Measurements from ENCODE around the gene FAM76A.
"Not testable (repeated sequence)": the region's sequence is repeated elsewhere in the genome, so short reads cannot be mapped to it uniquely, and the experiment has no call there.

Gene FAM76A

GRCh38 chr1:27726173-27727044 lies 648 bp downstream of the FAM76A start:
- DNase-seq: peak; percentile 66

- no peak for DNase-seq
Measured at GRCh38 chr1:27727126-27727525, 1.4 kb downstream of the FAM76A start.

- DNase-seq: no peak
Measured at GRCh38 chr1:27736252-27736651, 10.5 kb downstream of the FAM76A start.

GRCh38 chr1:27741121-27741520 lies 15.4 kb downstream of the FAM76A start:
- no peak for DNase-seq

DNA sequence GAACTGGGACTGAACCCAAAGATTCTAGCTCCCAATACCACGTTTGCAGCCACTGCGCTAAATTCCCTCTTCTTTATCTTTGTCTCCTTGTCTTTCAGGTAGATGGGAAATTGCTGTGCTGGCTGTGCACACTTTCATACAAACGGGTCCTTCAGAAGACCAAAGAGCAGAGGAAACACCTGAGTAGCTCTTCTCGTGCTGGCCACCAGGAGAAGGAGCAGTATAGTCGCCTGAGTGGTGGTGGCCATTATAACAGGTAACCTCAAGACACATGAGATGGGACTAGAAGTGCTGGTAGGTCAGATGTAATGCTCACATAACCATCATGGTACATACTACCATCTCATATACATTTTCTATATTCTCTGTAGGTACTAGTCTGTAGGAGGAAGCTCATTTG lies 18.8 kb downstream of the FAM76A start:
- no peak for DNase-seq

GRCh38 chr1:27745466-27745865 lies 19.7 kb downstream of the FAM76A start:
- DNase-seq: no peak

DNA sequence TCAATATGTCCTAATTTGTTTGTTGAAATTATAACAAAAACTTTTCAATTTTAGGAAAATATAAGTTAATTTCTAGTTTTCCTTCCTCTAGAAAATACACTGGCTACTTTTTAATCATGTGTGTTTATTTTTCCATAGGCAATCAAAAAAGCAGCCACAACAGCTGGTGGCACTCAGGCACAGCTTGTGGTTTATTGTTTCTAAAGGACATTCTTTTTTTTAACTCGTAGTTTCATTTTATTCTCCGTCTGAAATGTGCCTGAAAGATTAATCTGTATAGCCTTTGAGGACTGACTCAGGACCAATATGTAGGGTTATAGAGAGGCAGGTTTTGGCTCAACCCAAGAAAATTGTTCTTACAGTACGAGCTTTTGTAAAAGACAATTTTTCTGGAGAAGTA lies 26.6 kb downstream of the FAM76A start:
- DNase-seq: no peak

- DNase-seq: no peak
Measured at GRCh38 chr1:27755286-27755685, 29.5 kb downstream of the FAM76A start.

DNA sequence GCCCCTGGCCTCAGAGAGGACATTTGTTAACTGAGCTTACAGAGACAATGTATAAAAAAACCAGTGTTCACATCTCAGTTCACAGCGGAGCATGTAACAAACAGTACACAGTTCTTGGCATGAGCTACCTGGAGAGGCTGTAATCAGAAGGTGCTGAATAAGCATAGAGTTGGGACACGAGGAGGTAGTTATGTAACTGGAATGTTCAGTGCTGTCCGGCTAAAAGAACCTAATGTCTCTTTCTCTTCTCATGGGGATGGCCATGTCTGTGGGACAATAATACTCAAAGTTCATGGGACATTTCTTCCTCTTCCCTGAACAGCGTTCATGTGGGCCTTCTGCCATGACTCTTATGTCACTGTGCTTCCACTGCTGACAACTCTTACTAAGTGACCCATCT lies 30.1 kb downstream of the FAM76A start:
- no peak for DNase-seq

GRCh38 chr1:27759236-27759635 lies 33.5 kb downstream of the FAM76A start:
- DNase-seq: no peak

GRCh38 chr1:27760426-27760825 lies 34.7 kb downstream of the FAM76A start:
- DNase-seq: no peak

DNA sequence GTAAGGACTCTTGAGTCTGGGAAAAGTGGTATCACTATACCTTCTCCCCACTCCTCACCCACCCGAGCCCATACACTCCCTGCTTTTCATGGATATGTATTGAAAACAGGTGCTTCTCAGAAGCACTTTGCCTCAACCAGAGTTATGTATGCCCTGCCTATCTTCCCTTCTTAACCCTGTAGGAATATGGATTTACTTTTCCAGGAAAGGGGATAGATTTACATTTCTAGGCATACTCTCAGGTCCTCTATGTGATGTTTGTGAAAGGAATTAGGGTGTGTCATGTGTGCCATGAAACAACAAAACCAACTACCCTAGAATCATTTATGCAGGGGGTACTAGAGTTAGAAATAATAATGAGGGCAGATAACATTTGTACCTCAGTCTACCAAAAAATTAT lies 36.3 kb downstream of the FAM76A start:
- DNase-seq: no peak

GRCh38 chr1:27763358-27763757 lies 37.6 kb downstream of the FAM76A start:
- no peak for DNase-seq

DNA sequence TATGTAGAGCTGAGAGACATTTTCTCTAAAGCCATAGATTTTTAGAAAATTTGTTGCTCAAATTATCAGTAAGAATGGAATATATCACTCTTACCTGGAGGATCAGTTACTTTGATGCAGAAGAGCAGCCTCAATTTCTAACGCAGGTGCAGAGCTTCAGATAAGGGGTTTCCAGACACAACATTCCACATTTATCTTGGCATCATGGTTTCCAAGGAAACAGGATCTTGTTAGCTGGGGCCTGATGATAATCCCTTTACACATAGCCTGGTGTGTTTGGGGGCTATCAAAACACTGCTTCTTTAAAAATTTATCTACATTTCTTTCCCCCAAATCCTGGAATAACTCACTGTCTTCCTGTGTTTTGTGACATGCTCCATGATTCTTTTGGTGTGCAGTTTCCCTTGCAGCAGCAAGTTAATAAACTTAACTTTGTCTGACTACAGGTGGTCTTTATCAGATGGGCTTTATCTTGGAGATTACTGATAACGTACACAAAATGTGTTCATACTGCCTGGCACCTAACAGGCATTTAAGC lies 44.6 kb downstream of the FAM76A start:
- DNase-seq: no peak

GRCh38 chr1:27772036-27772931 lies 46.5 kb downstream of the FAM76A start:
- DNase-seq: no peak

DNA sequence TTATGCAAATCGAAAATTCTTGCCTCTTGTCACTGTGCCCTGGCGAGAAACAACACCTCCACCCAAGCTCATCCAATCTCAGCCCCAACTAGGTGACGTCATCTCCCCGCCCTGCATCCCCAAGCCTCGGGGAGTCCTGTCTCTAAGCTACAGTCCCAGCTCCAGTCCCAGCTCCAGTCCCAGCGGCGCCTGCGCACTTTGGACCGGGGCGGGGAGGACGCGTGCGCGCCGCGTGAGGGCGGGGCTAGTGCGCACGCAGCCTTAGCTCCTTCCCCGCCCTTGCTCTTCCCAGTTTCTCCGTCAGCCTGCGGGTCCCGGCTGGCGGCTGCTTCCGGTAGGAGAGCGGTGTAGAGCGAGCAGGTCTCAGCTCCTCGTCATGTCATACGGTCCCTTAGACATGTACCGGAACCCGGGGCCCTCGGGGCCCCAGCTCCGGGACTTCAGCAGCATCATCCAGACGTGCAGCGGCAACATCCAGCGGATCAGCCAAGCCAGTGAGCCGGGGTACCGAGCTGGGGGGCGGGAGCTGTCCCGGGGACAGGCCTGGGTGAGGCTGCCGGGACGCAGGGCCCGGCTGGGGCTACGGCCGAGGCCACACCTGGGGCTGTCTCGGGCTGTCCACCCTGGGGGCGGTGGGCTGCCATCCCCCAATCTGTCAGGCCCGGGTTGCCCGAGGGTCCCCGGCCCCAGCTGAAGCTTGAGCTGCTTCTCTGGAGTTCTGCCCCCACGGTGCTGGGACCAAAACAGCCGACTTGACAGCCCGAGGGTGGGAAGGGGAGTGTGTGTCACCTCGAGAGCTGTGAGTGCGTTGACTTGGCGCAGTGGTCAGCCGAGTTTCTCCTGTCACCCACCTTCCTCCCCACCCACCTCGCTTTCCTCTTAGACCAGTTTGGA lies 47.4 kb downstream of the FAM76A start, which contains the start of gene STX12:
Gene STX12, plus strand, starts transcription at position 288 of the 894 bp plus-strand sequence. Its CDS starts 89 bp downstream, at position 377.
- peak; percentile 99 for DNase-seq

DNA sequence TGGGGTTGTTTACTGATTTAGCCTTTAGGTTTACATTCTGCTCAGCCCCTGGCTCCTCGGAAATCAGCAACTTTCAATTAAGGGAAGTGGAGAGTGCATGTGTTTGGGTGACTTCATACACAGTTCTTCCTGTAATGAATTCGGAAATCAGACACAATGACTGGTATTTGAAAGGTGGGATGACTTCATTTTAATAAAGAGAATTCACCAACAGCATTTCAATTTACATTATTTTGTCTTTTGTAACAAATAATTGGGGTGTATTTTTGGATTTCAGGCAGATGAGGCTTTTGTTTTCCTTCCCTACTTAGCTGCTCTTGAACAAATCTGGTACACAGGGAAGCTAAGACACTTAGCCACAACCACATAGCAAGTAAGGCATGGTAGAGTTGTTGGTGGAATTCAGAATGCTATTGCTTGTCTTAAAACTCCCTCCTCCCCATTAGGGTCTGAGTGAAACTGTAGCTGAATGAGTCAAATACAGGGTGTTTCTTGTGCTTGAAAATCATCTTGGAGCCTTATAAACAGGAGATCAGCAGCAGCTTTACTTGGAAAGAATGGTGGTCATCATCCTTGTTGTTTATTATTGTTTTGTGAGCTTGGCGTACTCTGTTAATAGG lies 48.2 kb downstream of the FAM76A start:
- no peak for DNase-seq

DNA sequence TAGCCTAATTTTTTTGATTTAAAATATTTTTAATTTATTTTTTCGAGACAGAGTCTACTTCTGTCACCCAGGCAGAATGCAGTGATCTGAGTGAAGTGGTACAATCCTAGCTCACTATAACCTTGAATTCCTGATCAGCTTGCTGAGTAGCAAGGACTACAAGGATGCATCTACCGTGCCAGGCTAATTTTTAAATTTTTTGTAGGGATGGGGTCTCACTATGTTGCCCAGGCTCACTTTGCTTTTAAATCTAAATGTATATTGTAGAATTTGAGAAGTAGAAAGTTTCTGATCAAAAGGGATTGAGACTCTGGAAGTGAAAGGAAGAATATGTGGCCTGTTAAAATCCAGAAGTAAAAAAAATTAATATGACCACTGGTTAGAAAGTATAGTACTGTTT lies 48.9 kb downstream of the FAM76A start:
- DNase-seq: no peak

DNA sequence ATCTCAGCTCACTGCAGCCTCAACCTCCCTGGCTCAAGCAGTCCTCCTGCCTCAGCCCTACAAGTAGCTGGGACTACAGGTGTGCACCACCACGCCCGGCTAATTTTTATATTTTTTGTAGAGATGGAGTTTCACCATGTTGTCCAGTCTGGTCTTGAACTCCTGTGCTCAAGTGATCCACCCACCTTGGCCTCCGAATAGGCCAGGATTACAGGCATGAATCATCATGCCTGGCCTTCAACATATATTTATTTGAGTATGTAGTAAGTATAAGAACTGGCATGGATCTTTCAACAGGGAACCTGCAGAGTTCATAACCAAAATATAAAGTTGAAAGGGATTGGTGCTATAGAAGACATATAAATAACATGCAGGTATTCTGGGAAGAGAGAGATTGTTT lies 49.6 kb downstream of the FAM76A start:
- DNase-seq: not testable (repeated sequence)

DNA sequence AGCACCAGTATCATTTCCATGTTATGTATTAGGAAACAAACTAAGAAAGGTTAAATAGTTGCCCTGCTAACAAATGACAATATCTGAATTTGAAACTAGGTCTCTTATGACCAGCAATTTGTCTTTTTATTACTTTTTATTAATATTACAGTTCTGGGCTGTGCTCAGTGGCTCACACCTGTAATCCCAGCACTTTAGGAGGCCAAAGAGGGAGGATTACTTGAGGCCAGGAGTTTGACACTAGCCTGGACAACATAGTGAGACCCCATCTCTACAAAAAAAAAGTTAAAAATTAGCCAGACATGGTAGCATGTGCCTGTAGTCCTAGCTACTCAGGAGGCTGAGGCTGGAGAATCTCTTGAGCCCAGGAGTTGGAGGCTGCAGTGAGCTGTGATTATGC lies 50.5 kb downstream of the FAM76A start:
- DNase-seq: not testable (repeated sequence)

DNA sequence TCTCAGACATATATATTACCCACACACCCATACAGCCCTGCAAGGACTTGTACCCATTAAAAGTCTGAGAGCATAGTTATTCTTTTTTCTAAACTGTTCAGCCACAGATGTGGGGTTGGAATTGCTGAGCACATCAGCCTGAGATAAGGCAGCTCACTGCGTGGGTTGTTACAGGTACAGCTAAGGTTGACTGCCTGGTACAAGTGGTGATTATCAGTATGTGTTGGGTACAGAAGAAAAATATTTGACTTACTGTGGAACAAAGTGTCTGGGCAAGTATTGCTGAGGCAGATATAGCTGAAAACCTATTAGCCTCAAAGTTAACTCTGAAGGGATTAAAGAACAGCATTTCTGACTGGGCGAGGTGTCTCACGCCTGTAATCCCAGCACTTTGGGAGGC lies 52.3 kb downstream of the FAM76A start:
- DNase-seq: no peak

GRCh38 chr1:27779122-27779521 lies 53.4 kb downstream of the FAM76A start:
- no peak for DNase-seq

All from NCI-H345 (cell line).